Stimulated activated CD4-positive, alpha-beta T cell treated with anti-CD3 and anti-CD28 coated beads, Interleukin-1b, Interleukin-23, amount 100 ng/mL, for 1 hour (primary cell): ENCODE measurements around the gene OR2A2.
"Not testable (repeated sequence)": the region's sequence is repeated elsewhere in the genome, so short reads cannot be mapped to it uniquely, and the experiment has no call there.

Source experiments
- DNase-seq, 2 donors: peaks; one replicate each; pipeline ENCODE4 v3.0.0-alpha.2; 2020; ENCODE audit warnings: low read depth in 2 of 2

Gene OR2A2

GRCh38 chr7:144109283-144109682 lies at the start of gene OR2A2:
Gene OR2A2 (plus strand): TSS chr7:144109583. CDS start chr7:144109583, 0 bp downstream.
- no peak for DNase-seq

- DNase-seq = no peak
Measured at GRCh38 chr7:144063710-144064109, 45.7 kb upstream of the OR2A2 start.

- no peak for DNase-seq
Measured at GRCh38 chr7:144069511-144069910, 39.9 kb upstream of the OR2A2 start, which contains the start of gene OR2A25. Gene OR2A25 (plus strand): TSS chr7:144069811. CDS start chr7:144074220, 4,409 bp downstream.

- no peak for DNase-seq
Measured at GRCh38 chr7:144069953-144070352, 39.4 kb upstream of the OR2A2 start.

GRCh38 chr7:144074374-144074773 lies 35.0 kb upstream of the OR2A2 start:
- DNase-seq = no peak

GRCh38 chr7:144085978-144086377 lies 23.4 kb upstream of the OR2A2 start, which contains the start of gene OR2A12:
Gene OR2A12 (plus strand): TSS chr7:144086278. CDS start chr7:144095108, 8,830 bp downstream.
- no peak for DNase-seq

- DNase-seq = no peak
Measured at GRCh38 chr7:144086730-144087129, 22.7 kb upstream of the OR2A2 start.

GRCh38 chr7:144087230-144087629 lies 22.2 kb upstream of the OR2A2 start:
- DNase-seq = no peak

GRCh38 chr7:144090667-144091066 lies 18.7 kb upstream of the OR2A2 start:
- DNase-seq = no peak

GRCh38 chr7:144098776-144099175 lies 10.6 kb upstream of the OR2A2 start:
- no peak for DNase-seq

GRCh38 chr7:144100607-144101006 lies 8.8 kb upstream of the OR2A2 start:
- no peak for DNase-seq

GRCh38 chr7:144102041-144102440 lies 7.3 kb upstream of the OR2A2 start:
- no peak for DNase-seq

GRCh38 chr7:144105211-144105610 lies 4.2 kb upstream of the OR2A2 start:
- DNase-seq = no peak

- no peak for DNase-seq
Measured at GRCh38 chr7:144110272-144110671, 889 bp downstream of the OR2A2 start.

GRCh38 chr7:144113651-144114050 lies 4.3 kb downstream of the OR2A2 start:
- DNase-seq = no peak

GRCh38 chr7:144118341-144118740 lies 9.0 kb downstream of the OR2A2 start:
- no peak for DNase-seq

GRCh38 chr7:144122876-144123275 lies 13.5 kb downstream of the OR2A2 start, which contains the start of gene OR2A14:
Gene OR2A14 (plus strand): TSS chr7:144123176. CDS start chr7:144129113, 5,937 bp downstream.
- DNase-seq = no peak

- peak; percentile 68 to 90 for DNase-seq
Measured at GRCh38 chr7:144127714-144128334, 18.4 kb downstream of the OR2A2 start.

- not testable (repeated sequence) for DNase-seq
Measured at GRCh38 chr7:144129601-144130000, 20.2 kb downstream of the OR2A2 start.

GRCh38 chr7:144130730-144131129 lies 21.3 kb downstream of the OR2A2 start:
- DNase-seq = no peak

- DNase-seq = no peak
Measured at GRCh38 chr7:144132262-144132661, 22.9 kb downstream of the OR2A2 start.

- DNase-seq = no peak
Measured at GRCh38 chr7:144133307-144133706, 23.9 kb downstream of the OR2A2 start.

- no peak for DNase-seq
Measured at GRCh38 chr7:144134116-144134515, 24.7 kb downstream of the OR2A2 start.

- no peak for DNase-seq
Measured at GRCh38 chr7:144137501-144137900, 28.1 kb downstream of the OR2A2 start.
